Natural killer cell (primary cell): Measurements from ENCODE around the gene KMO. TPM values are rescaled to one million over a fixed set of nuclear protein-coding genes. Genes with fewer than 3 reads are reported as not detected.

Experiments
- ATAC-seq, 3 donors: fragments of 150-1000 bp in 2 of 3; fragments of 200-7000 bp in 1 of 3; cut with Tn5 transposase; 1 replicate in 1 of 3; 2 replicates in 2 of 3; pipeline ENCODE4 v1.10.0; 2021; ENCODE audit warnings: mild to moderate bottlenecking in 2 of 3, moderate library complexity in 2 of 3
- DNase-seq, 2 donors: peaks; one replicate each; pipeline versions ENCODE4 v3.0.0 to v3.0.0-alpha.2; 2013 to 2021; ENCODE audit warnings: mixed read lengths in 1 of 2
- H3K27ac ChIP-seq: one replicate; pipeline ENCODE4 v1.5.1; 2013; ENCODE audit warnings: mild to moderate bottlenecking, low read length
- H3K27me3 ChIP-seq: one replicate; pipeline ENCODE4 v1.6.1; 2013; ENCODE audit warnings: low read length; ENCODE audit not compliant: control insufficient read depth, insufficient read depth
- H3K36me3 ChIP-seq: one replicate; pipeline ENCODE4 v1.6.1; 2013; ENCODE audit warnings: low read length; ENCODE audit not compliant: control insufficient read depth, insufficient read depth
- H3K4me1 ChIP-seq: one replicate; pipeline ENCODE4 v1.6.1; 2013; ENCODE audit warnings: low read length; ENCODE audit not compliant: control insufficient read depth, insufficient read depth
- H3K4me3 ChIP-seq: one replicate; pipeline ENCODE4 v1.5.1; 2013; ENCODE audit warnings: low read length
- H3K9me3 ChIP-seq: one replicate; pipeline ENCODE4 v1.6.1; 2013; ENCODE audit warnings: low read length; ENCODE audit not compliant: control insufficient read depth, insufficient read depth
- H3K27ac Mint-ChIP-seq, 2 donors: one replicate each; pipeline ENCODE4 v1.8.0; 2022; ENCODE audit warnings: mild to moderate bottlenecking in 2 of 2, mixed read lengths in 2 of 2, moderate library complexity in 1 of 2
- H3K27me3 Mint-ChIP-seq, 2 donors: one replicate each; pipeline ENCODE4 v1.8.0; 2022; ENCODE audit warnings: low read depth in 2 of 2, mixed read lengths in 2 of 2
- H3K36me3 Mint-ChIP-seq: one replicate; pipeline ENCODE4 v1.8.0; 2022; ENCODE audit warnings: mixed read lengths
- H3K4me1 Mint-ChIP-seq, 2 donors: one replicate each; pipeline ENCODE4 v1.8.0; 2022; ENCODE audit warnings: mixed read lengths in 2 of 2
- H3K4me3 Mint-ChIP-seq: one replicate; pipeline ENCODE4 v1.8.0; 2022; ENCODE audit warnings: mild to moderate bottlenecking, moderate library complexity, mixed read lengths
- H3K9me3 Mint-ChIP-seq, 2 donors: one replicate each; pipeline ENCODE4 v1.8.0; 2022; ENCODE audit warnings: mixed read lengths in 2 of 2
- WGBS: methylation state at CpG from one replicate; pipeline ENCODE4 v1.1.7; 2013; ENCODE audit warnings: missing lambda C conversion rate; ENCODE audit not compliant: insufficient coverage; 5-methylcytosine and 5-hydroxymethylcytosine counted together
- intact Hi-C: fragments of 100-400 bp; cut with micrococcal nuclease; formaldehyde crosslinking; loops from one replicate; pipeline ENCODE4 v1.14.2; 2022
- total RNA-seq, 4 donors: library from RNA; stranded (reverse); fragments of 120-200 nt in 1 of 4; gene quantifications; one replicate each; pipeline versions ENCODE4 v1.2.3 to v1.2.4, GENCODE V29; 2013 to 2022
- TF ChIP-seq, protein P1 (sequence below): fragments of 200-600 bp; IDR thresholded peaks from one replicate; pipeline ENCODE4 v1.8.0; 2022; ENCODE audit warnings: antibody characterized with exemption

KMO gene
- total RNA-seq, 3 donors from 2014 or later (not counting 1 experiment from before 2014, with no cell fraction given), result 0.97 to 1.1 TPM; not detected in 1

DNA sequence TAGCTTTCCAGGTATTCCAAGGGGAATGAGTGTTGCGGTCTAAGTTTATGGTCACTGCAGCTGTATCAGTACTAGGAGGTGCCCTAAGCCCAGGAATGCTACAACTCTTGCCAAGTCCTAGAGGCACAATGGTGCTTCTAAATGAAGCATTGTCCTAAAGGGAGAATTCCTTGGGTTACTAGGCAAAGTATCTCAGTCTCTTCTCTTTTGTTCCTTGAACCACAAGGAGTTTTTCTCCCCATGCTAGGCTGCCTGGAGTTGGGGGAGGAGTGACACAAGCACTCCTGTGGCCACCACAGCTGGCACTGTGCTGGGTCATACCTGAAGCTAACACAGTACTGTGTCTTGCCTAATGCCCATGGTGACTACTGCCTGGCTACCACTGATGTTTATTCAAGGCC is 50.7 kb downstream of the KMO start:
- H3K27me3 ChIP-seq, result peaks cover 2% of the 10 kb centered on the region
- 95% methylated on average over 1 of the region's 1 CpG for WGBS
- no peak for DNase-seq
- H3K36me3 ChIP-seq, result no peaks in the 10 kb centered on the region
- Mint-ChIP-seq H3K27me3 (peaks cover 0 to 8% of the 10 kb centered on the region in 2 donors), H3K9me3 (no peaks in the 10 kb centered on the region), H3K4me3 (no peak overlapping the region), H3K36me3 (no peaks in the 10 kb centered on the region), H3K27ac (no peak overlapping the region), H3K4me1 (no peaks in the 10 kb centered on the region)
- TF ChIP-seq, protein P1, sequence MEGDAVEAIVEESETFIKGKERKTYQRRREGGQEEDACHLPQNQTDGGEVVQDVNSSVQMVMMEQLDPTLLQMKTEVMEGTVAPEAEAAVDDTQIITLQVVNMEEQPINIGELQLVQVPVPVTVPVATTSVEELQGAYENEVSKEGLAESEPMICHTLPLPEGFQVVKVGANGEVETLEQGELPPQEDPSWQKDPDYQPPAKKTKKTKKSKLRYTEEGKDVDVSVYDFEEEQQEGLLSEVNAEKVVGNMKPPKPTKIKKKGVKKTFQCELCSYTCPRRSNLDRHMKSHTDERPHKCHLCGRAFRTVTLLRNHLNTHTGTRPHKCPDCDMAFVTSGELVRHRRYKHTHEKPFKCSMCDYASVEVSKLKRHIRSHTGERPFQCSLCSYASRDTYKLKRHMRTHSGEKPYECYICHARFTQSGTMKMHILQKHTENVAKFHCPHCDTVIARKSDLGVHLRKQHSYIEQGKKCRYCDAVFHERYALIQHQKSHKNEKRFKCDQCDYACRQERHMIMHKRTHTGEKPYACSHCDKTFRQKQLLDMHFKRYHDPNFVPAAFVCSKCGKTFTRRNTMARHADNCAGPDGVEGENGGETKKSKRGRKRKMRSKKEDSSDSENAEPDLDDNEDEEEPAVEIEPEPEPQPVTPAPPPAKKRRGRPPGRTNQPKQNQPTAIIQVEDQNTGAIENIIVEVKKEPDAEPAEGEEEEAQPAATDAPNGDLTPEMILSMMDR, result no peak
- H3K9me3 ChIP-seq, result no peaks in the 10 kb centered on the region
- ATAC-seq, result no peak
- no peak overlapping the region for H3K4me3 ChIP-seq
- no peak overlapping the region for H3K27ac ChIP-seq
- H3K4me1 ChIP-seq, result no peaks in the 10 kb centered on the region
- intact Hi-C loops, result no loop called here

DNA sequence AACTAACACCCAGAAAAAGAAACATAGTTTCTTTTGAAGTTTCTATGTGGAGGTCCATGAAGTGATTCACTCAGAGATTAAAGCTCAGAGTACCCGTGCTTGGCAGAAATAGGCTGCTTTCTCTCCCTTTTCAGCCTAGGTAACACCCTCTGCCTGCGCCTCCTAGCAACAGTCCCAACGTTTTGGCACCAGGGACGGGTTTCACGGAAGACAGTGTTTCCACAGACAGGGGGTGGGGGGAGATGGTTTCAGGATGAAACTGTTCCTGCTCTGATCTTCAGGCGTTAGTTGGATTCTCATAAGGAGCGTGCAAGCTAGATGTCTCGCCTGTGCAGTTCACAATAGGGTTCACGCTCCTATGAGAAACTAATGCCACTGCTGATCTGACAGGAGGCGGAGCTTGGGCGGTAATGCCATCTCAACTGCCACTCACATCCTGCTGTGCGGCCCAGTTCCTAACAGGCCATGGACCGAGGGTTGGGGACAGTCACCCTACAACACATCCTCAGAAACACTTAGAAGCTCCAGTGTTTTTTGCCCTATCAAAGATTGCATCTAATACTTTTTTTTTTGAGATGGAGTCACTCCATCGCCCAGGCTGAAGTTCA is 54.8 kb downstream of the KMO start:
- TF ChIP-seq, protein P1, result no peak
- Mint-ChIP-seq H3K27me3 (no peaks in the 10 kb centered on the region), H3K9me3 (no peaks in the 10 kb centered on the region), H3K4me3 (no peak overlapping the region), H3K36me3 (no peaks in the 10 kb centered on the region), H3K27ac (no peak overlapping the region), H3K4me1 (no peaks in the 10 kb centered on the region)
- H3K4me1 ChIP-seq, result no peaks in the 10 kb centered on the region
- DNase-seq (no peak), ATAC-seq (no peak)
- WGBS, result 91% methylated on average over 14 of the region's 14 CpGs
- H3K36me3 ChIP-seq, result no peaks in the 10 kb centered on the region
- no peak overlapping the region for H3K27ac ChIP-seq
- no peaks in the 10 kb centered on the region for H3K27me3 ChIP-seq
- intact Hi-C loops, result no loop called here
- no peaks in the 10 kb centered on the region for H3K9me3 ChIP-seq
- no peak overlapping the region for H3K4me3 ChIP-seq

DNA sequence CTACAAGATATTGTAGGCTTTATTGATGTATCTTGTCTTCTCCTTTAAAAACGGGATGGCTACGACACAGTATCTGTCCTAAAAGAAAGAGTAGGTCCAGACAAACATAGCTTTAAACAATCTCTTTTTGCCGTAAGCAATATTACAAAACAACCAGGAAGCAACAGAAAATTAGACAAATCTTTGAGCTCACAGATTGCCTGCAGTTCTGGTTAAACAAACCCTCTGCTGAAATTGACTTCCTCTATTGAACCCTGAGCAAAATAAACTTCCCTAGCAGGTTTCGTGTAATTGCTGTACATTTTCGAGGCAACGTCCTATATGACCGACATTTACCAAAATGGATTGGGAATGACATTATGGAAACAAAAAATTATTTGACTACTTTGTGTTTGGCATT is 57.3 kb downstream of the KMO start:
- WGBS, result 86% methylated on average over 7 of the region's 7 CpGs
- no peak for DNase-seq
- Mint-ChIP-seq H3K9me3 (no peaks in the 10 kb centered on the region), H3K4me3 (no peak overlapping the region), H3K36me3 (no peaks in the 10 kb centered on the region), H3K4me1 (no peaks in the 10 kb centered on the region), H3K27me3 (no peaks in the 10 kb centered on the region), H3K27ac (no peak overlapping the region)
- H3K27me3 ChIP-seq, result no peaks in the 10 kb centered on the region
- H3K27ac ChIP-seq, result no peak overlapping the region
- intact Hi-C loops, result no loop called here
- no peak for ATAC-seq
- H3K4me1 ChIP-seq, result no peaks in the 10 kb centered on the region
- no peaks in the 10 kb centered on the region for H3K9me3 ChIP-seq
- H3K36me3 ChIP-seq, result peaks cover 3% of the 10 kb centered on the region
- TF ChIP-seq, protein P1, result no peak
- no peak overlapping the region for H3K4me3 ChIP-seq

DNA sequence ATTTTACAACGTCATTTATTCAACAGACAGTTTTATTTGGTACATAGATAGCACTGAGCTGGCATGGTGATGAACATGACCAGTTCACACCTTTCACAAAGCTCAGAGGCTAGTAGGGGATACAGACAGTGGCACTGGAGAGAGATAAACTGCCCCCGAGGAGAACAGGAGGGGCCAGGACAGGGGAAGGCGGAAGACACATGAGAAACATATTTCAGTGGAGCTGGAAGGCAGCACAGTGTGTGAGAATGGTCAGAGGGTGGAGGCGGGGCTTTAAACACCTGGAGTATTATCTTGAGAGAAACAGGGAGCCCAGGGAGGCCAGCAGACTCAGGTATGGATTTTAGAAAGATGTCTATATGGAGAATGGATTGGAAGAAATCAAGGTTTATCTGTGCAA is 58.5 kb downstream of the KMO start:
- no peak overlapping the region for H3K4me3 Mint-ChIP-seq
- WGBS, result 82% methylated on average over 4 of the region's 4 CpGs
- H3K27ac ChIP-seq, result no peak overlapping the region

More for the DNA sequence above, 58.5 kb downstream of the KMO start:
- ATAC-seq, result no peak
- Mint-ChIP-seq H3K27ac (no peak overlapping the region), H3K27me3 (no peaks in the 10 kb centered on the region), H3K9me3 (no peaks in the 10 kb centered on the region), H3K36me3 (no peaks in the 10 kb centered on the region), H3K4me1 (no peaks in the 10 kb centered on the region)
- Histone ChIP-seq H3K36me3 (peaks cover 3% of the 10 kb centered on the region), H3K4me3 (no peak overlapping the region), H3K4me1 (no peaks in the 10 kb centered on the region), H3K27me3 (no peaks in the 10 kb centered on the region), H3K9me3 (no peaks in the 10 kb centered on the region)
- intact Hi-C loops, result no loop called here
- TF ChIP-seq, protein P1, result no peak
- DNase-seq, result no peak
